Epithelial cell of esophagus (primary cell): Measurements from ENCODE around the gene CD7.
"Not testable (repeated sequence)": the region's sequence is repeated elsewhere in the genome, so short reads cannot be mapped to it uniquely, and the experiment has no call there.

Source experiments
- DNase-seq: peaks from one replicate; pipeline ENCODE4 v3.0.0; 2010; ENCODE audit warnings: low read depth
- H3K4me3 ChIP-seq: 2 replicates; pipeline ENCODE4 v1.5.1; 2011; ENCODE audit warnings: mild to moderate bottlenecking, low read length, control low read depth
- CTCF ChIP-seq: IDR thresholded peaks from 2 replicates; pipeline ENCODE4 v1.5.1; 2011; ENCODE audit warnings: low read depth, mild to moderate bottlenecking, low read length, control low read depth, inconsistent platforms; ENCODE audit not compliant: insufficient read depth; ENCODE audit errors: missing control alignments

Gene CD7

DNA sequence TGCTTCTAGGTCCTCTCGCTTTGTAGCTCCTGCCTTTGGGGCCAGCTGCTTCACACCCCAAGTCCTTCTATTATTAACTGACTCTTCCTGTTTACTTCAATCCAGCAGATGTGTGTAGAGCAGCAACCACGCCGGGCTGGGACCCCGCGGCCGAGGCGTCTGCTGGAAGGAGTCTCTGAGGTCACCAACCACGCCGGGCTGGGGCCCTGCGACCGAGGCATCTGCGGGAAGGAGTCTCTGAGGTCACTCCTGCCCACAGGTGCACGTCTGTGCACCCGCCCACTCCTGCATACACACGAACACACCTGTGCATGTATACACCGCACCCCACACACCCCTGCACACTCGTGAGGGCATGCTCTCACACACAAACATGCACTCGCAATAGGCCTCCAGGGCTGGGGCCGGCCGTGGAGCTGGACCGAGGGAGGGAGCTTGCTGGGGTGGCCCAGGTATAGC lies 33.9 kb upstream of the CD7 start:
- DNase-seq: no peak
- no peak overlapping the region for H3K4me3 ChIP-seq
- TF ChIP-seq CTCF: no peak

- H3K4me3 ChIP-seq: no peak overlapping the region
- TF ChIP-seq CTCF: no peak
- no peak for DNase-seq
Observed at GRCh38 chr17:82350182-82351030, 33.0 kb upstream of the CD7 start.

DNA sequence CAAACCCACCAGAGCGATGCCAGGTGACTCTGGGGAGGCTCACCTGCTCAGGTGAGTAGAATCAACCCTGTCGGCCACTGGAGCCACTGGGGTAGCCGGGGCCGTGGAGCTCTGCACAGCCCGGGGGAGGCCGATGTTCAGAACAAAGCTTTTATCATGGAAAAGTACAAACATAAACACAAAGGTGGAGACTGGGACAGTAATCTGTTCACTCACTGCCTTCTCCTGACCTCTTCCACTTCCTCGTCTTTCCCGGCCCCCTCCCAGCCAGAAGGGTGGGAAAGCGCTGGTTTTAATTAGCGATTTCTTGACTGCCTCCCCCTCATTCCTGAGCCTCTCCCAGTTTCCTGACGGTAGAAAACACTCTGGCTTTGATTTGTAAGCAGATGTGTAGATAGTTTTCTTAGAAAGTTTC lies 31.9 kb upstream of the CD7 start:
- TF ChIP-seq CTCF: no peak
- H3K4me3 ChIP-seq: no peak overlapping the region
- no peak for DNase-seq

GRCh38 chr17:82348866-82349265 lies 31.5 kb upstream of the CD7 start:
- no peak for TF ChIP-seq CTCF
- DNase-seq: no peak
- no peak overlapping the region for H3K4me3 ChIP-seq

- no peak overlapping the region for H3K4me3 ChIP-seq
Observed at GRCh38 chr17:82348434-82348833, 31.0 kb upstream of the CD7 start.

GRCh38 chr17:82347994-82348393 lies 30.6 kb upstream of the CD7 start:
- not testable (repeated sequence) for H3K4me3 ChIP-seq, DNase-seq

More at GRCh38 chr17:82348434-82348833, 31.0 kb upstream of the CD7 start:
- no peak for TF ChIP-seq CTCF
- no peak for DNase-seq

DNA sequence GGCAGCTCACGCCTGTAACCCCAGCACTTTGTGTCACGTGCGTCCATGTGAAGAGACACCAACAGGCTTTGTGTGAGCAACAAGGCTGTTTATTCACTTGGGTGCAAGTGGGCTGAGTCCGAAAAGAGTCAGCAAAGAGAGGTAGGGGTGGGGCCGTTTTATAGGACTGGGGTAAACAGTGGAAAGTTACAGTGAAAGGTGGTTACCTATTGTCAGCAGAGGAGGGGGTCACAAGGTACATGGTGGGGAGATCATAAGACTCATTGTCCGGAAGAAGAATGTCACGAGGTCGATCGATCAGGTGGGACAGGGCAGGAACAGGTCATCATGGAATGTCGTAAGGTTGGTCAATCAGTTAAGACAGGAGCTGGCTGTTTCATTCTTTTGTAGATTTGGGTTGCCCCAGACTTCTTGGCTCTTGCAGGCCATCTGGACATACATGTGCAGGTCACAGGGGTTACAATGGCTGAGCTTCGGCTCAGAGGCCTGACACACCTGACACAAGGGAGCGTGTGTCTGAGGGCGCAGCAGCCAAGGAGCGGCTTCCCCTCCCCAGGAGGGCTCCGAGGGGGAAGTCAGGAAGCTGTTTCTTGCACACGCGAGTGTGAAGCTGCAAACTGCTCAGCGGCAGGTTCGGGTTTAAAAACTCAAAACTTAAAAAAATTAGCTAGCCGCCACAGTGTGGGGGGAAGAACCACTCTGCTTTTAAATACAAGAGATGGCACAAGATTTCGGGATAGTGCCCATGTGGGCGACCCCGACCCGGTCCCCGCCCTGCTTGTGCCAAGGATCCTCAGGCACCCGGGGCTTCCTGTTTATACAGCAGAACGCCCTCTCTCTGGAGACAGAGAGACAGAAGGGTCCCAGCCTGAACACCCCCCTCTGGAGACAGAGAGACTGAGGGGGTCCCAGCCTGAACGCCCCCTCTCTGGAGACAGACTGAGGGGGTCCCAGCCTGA lies 29.2 kb upstream of the CD7 start:
- no peak overlapping the region for H3K4me3 ChIP-seq
- no peak for DNase-seq
- no peak for TF ChIP-seq CTCF
